HG02885 (cell line): ENCODE measurements around the gene NUDT17.
"Not testable (repeated sequence)": the region's sequence is repeated elsewhere in the genome, so short reads cannot be mapped to it uniquely, and the experiment has no call there.

Experiments used
- ATAC-seq: cut with Tn5 transposase; IDR thresholded peaks from one replicate; pipeline ENCODE4 v1.9.1; 2021; ENCODE audit warnings: mild to moderate bottlenecking; ENCODE audit not compliant: unreplicated experiment, poor library complexity

NUDT17 gene, protein sequence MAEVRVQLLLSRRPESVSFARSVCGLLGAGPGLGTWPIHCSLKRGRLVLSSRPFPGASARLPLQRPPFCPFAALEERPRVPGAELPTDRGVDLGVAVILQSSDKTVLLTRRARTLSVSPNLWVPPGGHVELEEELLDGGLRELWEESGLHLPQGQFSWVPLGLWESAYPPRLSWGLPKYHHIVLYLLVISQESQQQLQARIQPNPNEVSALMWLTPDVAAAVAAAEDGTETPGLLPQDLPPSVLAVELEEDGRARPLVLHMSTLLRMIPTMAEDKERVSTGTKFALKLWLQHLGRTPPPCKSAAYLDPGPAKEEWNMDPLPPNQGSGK

DNA sequence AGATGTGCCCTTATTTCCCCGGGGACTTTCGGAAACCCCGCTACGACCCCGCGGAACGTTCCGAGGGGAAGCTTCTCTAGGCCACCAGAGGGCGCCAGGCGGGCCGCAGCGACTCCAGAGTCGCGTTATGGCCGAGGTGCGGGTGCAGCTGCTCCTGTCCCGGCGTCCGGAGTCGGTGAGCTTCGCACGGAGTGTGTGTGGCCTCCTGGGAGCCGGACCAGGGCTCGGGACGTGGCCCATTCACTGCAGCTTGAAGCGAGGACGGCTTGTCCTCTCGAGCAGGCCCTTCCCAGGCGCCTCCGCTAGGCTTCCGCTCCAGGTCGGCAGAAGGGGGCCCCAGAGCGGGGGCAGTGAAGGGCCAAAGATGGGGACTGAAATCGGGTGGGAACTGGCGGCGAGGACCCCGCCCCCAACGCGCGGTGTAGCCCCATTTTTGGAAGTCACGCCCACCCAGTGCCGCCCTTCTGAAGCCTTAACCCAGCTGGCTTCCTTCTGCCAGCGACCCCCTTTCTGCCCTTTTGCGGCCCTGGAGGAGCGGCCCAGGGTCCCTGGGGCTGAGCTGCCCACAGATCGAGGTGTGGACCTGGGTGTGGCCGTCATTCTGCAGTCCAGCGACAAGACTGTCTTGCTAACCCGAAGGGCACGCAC, at the start of gene NUDT17:
Gene NUDT17, plus strand, starts transcription at position 117 of the 648 bp plus-strand sequence. Its CDS starts 11 bp downstream, at position 128.
- ATAC-seq = peak; percentile 76

DNA sequence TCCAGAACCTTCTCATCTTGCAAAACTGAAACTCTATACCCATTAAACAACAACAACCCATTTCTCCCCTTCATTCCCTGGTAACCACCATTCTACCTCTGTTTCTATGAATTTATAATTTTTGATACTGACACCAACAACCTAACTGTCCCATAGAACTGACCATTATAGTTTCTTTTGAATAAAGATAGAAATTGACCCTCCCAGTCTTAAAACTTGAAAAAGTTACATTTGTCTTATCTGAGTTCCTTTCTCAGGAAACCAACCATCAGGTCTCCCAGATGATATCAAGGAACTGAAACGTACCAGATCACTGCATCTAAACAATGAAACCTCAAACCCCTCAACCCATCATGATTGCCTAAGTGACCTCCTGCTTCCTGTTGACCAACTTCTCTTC, 48.7 kb upstream of the NUDT17 start:
- ATAC-seq = no peak

DNA sequence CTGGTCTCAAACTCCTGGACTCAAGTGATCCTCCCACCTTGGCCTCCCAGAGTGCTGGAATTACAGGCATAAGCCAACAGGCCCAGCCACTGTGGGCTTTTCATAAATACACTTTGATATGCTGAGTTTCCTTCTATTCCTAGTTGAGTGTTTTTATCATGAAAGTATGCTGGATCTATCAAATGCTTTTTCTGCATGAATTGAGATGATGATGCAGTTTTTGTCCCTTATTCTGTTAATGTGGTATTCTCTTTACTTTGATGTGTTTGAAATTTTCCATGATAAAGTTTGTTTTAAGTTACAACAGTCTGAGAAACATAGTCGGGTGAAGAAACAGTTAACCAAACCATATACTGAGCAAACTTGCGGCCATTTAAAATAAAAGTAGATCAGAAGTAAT, 45.6 kb upstream of the NUDT17 start:
- ATAC-seq = no peak

DNA sequence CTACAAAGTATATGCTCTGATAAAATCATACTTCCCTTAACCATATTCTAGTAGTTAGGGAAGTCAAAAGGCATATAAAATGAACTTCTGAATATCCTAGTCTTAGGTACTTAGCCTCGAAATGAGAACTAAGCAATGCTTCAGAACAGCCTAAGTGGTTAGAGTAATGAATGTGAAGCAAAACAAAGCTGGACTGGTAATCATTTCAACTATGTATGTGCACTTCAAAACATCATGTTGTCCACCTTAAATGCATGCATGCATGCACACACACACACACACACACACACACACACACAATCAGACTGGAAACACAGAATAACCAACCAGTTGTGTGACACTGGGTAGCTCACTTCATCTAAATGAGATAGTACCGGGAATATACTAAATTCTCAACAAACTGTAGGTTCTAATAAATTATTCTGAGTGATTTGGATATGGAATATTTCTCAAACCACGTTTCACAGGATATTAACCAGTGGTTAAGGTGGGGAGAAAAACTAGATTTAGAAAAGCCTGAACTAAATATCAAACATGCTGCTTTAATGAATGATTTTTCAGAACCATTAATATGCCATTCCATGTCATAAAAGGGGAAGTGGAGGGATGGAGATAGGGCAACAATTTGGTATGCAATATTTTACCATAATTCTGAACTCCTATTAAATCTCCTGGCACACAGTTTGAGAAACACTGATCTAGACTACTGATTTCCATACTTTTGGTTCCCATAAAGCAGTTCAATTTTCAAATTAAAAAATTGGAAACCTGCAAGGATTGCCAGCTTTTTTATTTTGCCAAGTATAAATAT, 41.0 kb upstream of the NUDT17 start:
- ATAC-seq = no peak

DNA sequence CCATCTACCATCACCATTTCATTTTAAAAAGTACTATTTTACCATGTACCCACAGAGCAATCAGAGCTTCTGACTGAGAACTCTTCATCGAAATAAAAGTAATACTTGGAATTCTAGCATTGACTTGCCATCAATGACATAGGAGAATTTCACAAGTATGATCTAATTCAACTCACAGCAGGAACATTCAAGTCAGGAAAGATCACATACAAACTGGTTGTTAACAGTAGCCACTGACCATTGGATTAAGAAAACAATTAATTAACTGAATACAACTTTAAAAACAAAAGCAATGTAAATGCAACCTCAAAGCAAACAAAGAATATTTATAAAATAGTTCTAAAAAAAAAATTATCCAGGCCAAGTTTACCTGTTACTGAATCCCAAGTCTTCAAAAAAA, 40.4 kb upstream of the NUDT17 start:
- no peak for ATAC-seq

DNA sequence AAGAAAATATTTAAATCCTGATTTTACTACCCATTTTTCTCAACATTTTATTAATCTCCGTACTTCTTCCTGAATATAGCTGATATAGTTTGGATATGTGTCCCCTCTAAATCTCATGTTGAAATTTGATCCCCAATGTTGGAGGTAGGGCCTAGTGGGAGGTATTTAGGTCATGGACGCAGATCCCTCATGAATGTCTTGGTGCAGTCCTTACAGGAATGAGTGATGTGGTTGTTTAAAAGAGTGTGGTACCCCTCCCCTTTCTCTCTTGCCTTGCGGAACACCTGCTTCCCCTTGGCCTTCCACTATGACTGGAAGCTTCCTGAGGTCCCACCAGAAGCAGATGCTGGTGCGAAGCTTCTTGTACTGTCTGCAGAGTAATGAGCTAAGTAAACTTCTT, 39.0 kb upstream of the NUDT17 start:
- ATAC-seq = no peak

DNA sequence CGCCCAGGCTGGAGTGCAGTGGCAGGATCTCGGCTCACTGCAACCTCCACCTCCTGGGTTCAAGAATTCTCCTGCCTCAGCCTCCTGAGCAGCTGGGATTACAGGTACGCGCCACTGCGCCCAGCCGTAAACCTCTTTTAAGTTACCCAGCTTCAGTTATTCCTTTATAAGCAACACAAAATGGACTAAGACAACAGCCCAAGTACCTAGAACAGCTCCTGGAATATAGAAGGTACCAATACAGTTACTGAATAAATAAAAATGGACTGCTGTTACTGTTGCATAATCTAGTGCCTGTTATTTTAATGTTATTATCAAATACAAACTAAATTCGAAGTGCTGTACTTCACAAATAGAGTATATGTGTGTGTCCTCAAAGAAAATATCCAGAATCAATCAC, 38.6 kb upstream of the NUDT17 start:
- no peak for ATAC-seq

DNA sequence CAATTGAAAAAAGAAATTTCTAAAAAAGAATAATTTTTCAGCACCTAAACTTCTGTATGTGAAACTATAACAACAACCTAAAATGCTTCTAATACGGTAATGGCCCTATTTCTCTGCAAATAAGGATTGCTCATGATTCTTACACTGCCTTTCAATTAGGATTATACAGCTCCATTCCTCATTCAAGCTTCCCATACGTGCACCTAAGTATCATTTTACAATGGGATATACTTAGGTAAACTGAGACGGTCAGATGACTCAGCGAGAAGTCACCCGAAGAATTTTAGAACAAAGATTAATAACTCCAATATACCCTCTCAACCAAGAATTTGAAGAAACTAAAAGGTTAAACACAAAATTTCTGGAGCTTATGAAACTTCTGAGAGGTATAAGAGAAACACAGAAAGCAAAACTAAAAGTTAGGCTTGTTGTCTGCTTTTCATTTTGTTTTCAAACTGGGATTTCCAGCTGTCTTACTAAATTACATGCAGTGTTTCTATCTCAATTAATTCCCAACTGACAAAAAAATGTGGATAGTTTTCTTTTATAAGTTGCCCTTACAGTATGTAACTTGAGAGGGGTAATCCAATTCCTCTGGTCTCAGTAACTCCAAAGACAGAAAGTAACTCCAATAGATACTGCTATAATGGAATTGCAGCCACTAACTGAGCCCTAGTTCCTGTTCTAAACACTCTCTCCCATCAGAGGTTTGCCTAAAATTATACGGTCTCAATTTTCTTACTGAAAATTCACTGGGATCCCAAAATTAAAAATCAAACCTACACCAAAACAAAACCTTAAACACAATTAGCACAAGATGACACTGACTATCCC, 32.2 kb upstream of the NUDT17 start:
- not testable (repeated sequence) for ATAC-seq

DNA sequence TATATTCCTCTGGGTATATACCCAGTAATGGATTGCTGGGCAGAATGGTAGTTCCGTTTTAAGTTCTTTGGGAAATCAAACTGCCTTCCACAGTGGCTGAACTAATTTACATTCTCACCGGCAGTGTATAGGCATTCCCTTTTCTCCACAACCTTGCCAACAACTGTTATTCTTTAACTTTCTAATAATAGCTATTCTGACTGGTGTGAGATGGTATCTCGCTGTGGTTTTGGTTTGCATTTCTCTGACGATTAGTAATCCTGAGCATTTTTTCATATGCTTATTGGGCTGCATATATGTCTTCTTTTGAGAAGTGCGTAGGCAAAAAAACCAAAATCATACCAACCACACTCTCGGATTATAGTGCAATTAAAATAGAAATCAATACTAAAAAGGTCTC, 27.3 kb upstream of the NUDT17 start:
- not testable (repeated sequence) for ATAC-seq

DNA sequence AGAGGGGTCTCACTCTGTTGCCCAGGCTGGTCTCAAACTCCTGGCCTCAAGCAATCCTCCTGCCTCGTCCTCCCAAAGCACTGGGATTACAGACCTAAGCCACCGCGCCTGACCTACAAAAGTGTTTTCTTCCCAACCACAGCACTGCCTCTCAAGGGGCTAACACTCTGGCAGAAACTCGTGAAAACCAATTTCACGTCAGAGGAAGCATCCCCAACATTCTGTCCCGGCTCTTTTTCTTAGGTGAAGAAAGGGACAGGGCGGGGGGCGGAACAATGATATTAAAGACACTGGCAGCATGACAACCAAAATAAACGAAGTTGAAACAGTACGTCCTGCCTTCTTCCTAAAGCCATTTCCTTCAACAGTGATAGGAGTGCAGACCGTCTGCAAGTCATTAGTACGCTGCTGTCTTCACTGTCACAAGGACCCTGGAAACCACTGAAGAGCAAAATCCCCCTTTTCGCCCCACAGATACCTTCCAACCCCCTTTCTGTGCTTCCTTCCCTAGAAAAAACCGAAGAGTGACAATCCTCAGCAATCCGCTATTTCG, 22.6 kb upstream of the NUDT17 start:
- not testable (repeated sequence) for ATAC-seq

DNA sequence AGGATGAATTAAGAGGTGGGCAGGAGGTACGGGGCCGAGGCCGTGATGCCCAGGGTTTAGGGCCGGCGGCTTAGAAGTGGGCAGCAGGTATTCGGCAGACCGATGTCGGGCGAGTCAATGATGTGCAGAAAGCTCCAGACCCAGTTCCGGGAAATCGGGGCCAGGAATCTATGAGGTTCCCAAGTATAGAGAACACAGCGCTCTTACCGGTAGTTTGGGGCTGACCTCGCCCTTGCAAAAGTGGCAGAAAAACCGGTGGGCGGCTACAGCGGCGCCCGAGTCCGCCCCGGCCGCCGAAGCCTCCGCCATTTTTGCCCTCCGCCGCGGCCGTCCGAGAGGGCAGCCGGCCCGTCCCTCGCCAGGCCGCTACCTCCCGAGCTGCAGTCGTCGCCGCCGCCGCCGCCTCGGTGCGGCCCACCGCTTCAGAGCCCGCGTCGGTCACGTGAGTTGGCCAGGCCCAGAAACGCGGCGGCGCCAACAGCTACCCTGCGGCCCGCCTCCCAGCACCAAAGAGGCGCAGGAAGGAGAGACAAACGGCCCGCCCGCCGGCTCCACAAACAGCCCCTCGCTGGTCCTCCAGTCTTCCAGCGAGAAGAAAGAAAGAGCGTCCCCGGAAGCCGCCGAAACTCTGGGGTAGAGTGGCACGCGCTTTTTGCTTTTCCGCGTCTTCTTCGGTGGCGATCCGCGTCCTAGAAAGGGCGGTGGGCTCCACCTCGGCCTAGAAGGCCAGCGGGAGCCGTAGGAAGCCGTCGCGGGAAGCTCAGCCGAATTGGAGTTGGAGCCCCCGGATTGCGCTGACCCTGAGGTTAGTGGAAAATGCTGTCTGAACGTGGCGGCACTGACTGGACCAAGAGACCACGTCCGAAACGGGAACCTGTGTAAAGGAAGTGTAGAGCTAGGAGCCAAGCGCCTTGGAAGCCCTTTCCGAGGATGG, 21.6 kb upstream of the NUDT17 start, which contains the start of the genes POLR3C and RNF115:
Gene POLR3C, plus strand, starts transcription at position 636 of the 934 bp plus-strand sequence. CDS start 1,577 bp downstream, outside the sequence.
Gene RNF115, minus strand, starts transcription at position 531 of the 934 bp plus-strand sequence. Its CDS starts 222 bp downstream, at position 309.
- peak; percentile 86 for ATAC-seq

DNA sequence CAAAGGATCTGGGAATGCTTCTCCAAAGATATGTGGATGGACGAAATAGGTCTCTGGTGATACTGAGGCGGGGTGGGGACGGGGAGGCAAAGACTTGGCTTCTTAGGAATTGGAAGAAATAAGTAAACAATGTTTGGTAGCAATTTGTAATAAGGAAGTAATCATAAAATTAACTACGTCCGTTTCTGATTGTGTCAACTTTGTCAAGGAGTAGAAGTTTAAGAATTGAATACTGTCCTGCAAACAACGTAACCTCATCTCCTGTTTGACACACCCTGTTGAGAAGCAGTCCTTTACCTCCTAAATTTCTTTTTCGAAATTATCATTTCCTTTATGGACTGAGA, 21.0 kb upstream of the NUDT17 start:
- ATAC-seq = no peak

DNA sequence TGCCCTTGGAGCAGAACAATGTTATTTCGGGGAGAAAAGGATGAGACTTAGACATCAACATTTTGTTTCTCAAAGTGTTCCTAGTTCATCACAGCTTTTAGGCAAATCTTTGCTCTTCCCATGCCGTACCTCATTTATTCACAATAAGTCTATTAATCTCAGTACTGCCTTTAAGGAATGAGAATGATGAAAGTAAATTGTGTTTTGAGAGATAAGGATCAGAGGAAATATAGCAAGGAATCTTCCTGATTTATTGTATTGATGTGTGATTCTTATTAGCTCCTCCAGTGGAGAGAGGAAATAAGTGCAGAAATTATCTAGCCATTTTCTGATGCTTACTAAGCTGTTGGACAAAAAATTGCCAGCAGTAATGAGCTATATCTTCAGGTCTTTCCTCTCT, 19.4 kb upstream of the NUDT17 start:
- ATAC-seq = no peak

DNA sequence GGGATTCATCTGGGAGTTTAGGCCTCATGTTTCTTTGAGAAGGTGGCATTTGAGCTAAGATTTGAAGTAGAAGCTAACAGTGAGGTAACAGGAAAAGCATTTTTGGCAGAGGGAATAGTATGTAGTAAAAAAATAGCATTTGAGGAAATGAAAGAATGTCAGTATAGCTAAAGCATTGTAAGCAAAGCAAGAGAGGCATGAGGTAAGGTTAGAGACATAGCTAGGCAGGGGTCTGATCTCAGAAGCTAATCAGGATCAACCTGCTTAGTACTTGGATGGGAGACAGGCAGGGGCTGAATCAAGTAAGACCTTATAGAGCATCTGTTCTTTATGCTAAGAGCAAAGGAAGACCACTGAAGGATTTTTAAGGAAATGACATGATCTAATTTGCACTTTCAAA, 17.5 kb upstream of the NUDT17 start:
- ATAC-seq = no peak

DNA sequence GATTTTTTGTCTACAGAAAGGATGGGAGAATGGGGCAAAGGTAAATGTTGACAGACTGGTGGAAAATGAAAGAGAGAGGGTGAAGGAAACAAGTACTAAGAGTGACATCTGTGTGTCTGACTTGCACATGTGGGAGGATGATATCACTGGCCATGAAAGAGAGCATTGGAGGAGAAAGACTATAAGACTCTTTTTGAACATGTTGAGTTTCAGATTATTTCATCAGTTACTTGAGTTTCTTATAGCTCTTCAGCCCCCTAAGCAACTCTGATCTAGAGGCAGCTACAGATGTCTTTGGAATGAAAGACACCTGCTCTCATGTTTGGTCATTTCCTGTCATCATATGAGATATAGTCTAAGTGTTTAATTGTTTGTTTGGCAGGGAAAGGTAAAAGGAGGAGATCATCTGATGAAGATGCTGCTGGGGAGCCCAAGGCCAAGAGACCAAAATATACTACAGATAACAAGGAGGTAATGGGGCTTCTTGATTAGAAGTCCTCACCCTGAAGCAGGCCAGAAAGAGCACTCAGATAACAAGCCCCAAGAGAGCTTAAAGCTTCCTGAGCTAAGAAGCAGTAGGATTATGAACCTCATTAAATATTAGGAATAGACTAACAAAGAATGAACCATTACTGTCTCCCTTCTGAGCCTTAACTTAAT, 16.9 kb upstream of the NUDT17 start:
- ATAC-seq = no peak

DNA sequence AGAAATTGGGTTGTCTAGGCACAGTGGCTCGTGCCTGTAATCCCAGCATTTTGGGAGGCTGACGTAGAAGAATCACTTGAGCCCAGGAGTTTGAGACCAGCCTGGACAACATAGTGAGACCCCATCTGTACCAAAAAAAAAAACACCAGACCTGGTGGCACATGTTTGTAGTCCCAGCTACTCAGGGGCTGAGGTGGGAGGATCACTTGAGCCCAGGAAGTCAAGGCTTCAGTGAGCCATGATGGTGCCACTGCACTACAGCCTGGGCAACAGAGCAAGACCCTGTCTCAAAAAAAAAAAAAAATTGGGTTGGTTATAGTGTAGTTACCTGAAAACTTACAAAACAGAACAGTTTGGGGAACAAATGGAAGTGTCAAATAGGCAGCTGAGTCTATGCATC, 14.6 kb upstream of the NUDT17 start:
- not testable (repeated sequence) for ATAC-seq

DNA sequence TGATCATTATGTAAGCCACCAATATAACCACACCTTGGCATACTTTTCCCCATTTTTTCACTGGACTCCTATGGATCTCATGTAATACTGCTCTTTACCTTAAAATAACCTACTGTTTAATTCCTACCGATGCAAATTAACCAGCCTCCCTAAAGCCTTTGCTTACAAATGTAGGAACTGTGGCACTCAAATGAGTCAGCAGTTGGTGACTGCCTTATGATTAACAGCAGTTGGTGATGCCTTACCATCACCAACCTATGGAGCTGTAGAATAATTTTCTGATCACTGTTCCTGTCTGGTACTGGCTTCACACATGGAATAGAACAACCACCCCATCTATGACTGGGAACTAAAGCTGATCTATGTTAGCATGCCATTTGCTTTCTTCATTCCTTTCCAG, 7.8 kb upstream of the NUDT17 start:
- no peak for ATAC-seq

DNA sequence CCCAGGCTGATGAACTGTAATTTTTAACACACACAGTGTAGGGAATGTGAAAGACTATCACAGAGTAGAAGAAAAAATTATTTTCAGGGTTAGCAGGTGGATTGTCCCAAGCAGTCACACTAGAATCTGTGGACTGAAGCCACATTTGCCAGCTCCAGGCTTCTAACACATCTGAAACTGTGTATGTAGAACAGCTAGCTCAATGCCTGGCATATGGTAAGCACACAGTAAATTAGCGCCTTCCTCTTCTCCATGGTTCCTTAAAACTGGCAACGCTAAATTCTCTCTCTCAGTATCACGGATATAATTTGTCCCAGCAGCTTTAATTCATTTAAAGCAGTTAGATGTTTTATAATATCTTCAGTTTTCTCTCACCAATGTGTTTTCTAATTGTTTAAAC, 2.4 kb upstream of the NUDT17 start:
- no peak for ATAC-seq
